GM18870 (cell line): Measurements from ENCODE around the gene MTHFSD.

Experiments
- ATAC-seq: cut with Tn5 transposase; IDR thresholded peaks from one replicate; pipeline ENCODE4 v1.9.1; 2021; ENCODE audit warnings: moderate library complexity; ENCODE audit not compliant: unreplicated experiment

MTHFSD gene

GRCh38 chr16:86494039-86494564 is 60.9 kb downstream of the MTHFSD start:
- no peak for ATAC-seq

- ATAC-seq = no peak
These were observed 61.9 kb downstream of the MTHFSD start for GRCh38 chr16:86492961-86493629.

- ATAC-seq = no peak
These were observed 62.6 kb downstream of the MTHFSD start for GRCh38 chr16:86492267-86492960.

- no peak for ATAC-seq
These were observed 63.4 kb downstream of the MTHFSD start for GRCh38 chr16:86491640-86492023.

- no peak for ATAC-seq
These were observed 64.0 kb downstream of the MTHFSD start for GRCh38 chr16:86490859-86491639.

- no peak for ATAC-seq
These were observed 69.3 kb downstream of the MTHFSD start for GRCh38 chr16:86485746-86486145.

- ATAC-seq = no peak
These were observed 70.8 kb downstream of the MTHFSD start for GRCh38 chr16:86484240-86484639.

- no peak for ATAC-seq
These were observed 73.4 kb downstream of the MTHFSD start for GRCh38 chr16:86481607-86482006.

- no peak for ATAC-seq
These were observed 74.6 kb downstream of the MTHFSD start for GRCh38 chr16:86480444-86480843.
